ENCODE data around the gene ATRN. TPM values are rescaled to one million over a fixed set of nuclear protein-coding genes. Genes with fewer than 3 reads are reported as not detected.
"Not testable (repeated sequence)": the region's sequence is repeated elsewhere in the genome, so short reads cannot be mapped to it uniquely, and the experiment has no call there.

Gene ATRN
- total RNA-seq, 1 experiment from 2014 or later: 28.3 TPM

- Mint-ChIP-seq H3K36me3 (ENCODE audit: insufficient read depth, unreplicated experiment) (peaks cover 6% of the 10 kb centered on the region), H3K27me3 (ENCODE audit: unreplicated experiment) (no peaks in the 10 kb centered on the region), H3K27ac (ENCODE audit: unreplicated experiment) (no peak overlapping the region), H3K4me3 (ENCODE audit: low read depth, unreplicated experiment) (no peak overlapping the region), H3K9me3 (ENCODE audit: low read depth, unreplicated experiment) (no peaks in the 10 kb centered on the region), H3K4me1 (ENCODE audit: low read depth, unreplicated experiment) (no peaks in the 10 kb centered on the region)
- no TSS peak for BruUV-seq (replicated peaks)
- DNase-seq: no peak
- intact Hi-C loops (cut with micrococcal nuclease; ENCODE audit: unreplicated experiment): no loop called here
- CTCF ChIA-PET: no interaction called here
- TF ChIP-seq CTCF (IDR thresholded peaks at IDR 0.05; ENCODE audit: unreplicated experiment): no peak
These were observed 132.3 kb downstream of the ATRN start for GRCh38 chr20:3603108-3603507.

- H3K9me3 Mint-ChIP-seq (ENCODE audit: low read depth, unreplicated experiment); H3K27ac Mint-ChIP-seq (ENCODE audit: unreplicated experiment); H3K4me1 Mint-ChIP-seq (ENCODE audit: low read depth, unreplicated experiment); DNase-seq; BruUV-seq (replicated peaks); intact Hi-C loops (cut with micrococcal nuclease; ENCODE audit: unreplicated experiment); H3K36me3 Mint-ChIP-seq (ENCODE audit: insufficient read depth, unreplicated experiment); CTCF ChIA-PET; H3K27me3 Mint-ChIP-seq (ENCODE audit: unreplicated experiment); H3K4me3 Mint-ChIP-seq (ENCODE audit: low read depth, unreplicated experiment): not testable (repeated sequence)
These were observed 134.6 kb downstream of the ATRN start for GRCh38 chr20:3605386-3605886.

GRCh38 chr20:3606021-3606420, 135.2 kb downstream of the ATRN start:
- Mint-ChIP-seq H3K36me3 (ENCODE audit: insufficient read depth, unreplicated experiment) (peaks cover 6% of the 10 kb centered on the region), H3K27me3 (ENCODE audit: unreplicated experiment) (no peaks in the 10 kb centered on the region), H3K9me3 (ENCODE audit: low read depth, unreplicated experiment) (no peaks in the 10 kb centered on the region), H3K4me1 (ENCODE audit: low read depth, unreplicated experiment) (no peaks in the 10 kb centered on the region), H3K27ac (ENCODE audit: unreplicated experiment) (no peak overlapping the region), H3K4me3 (ENCODE audit: low read depth, unreplicated experiment) (no peak overlapping the region)
- BruUV-seq (replicated peaks): no TSS peak
- no peak for TF ChIP-seq CTCF (IDR thresholded peaks at IDR 0.05; ENCODE audit: unreplicated experiment)
- CTCF ChIA-PET: no interaction called here
- intact Hi-C loops (cut with micrococcal nuclease; ENCODE audit: unreplicated experiment): no loop called here
- DNase-seq: no peak

- BruUV-seq (replicated peaks): no TSS peak
- DNase-seq: no peak
- Mint-ChIP-seq H3K4me1 (ENCODE audit: low read depth, unreplicated experiment) (no peaks in the 10 kb centered on the region), H3K27me3 (ENCODE audit: unreplicated experiment) (no peaks in the 10 kb centered on the region), H3K4me3 (ENCODE audit: low read depth, unreplicated experiment) (no peak overlapping the region), H3K27ac (ENCODE audit: unreplicated experiment) (no peak overlapping the region), H3K9me3 (ENCODE audit: low read depth, unreplicated experiment) (no peaks in the 10 kb centered on the region), H3K36me3 (ENCODE audit: insufficient read depth, unreplicated experiment) (no peaks in the 10 kb centered on the region)
- no peak for TF ChIP-seq CTCF (IDR thresholded peaks at IDR 0.05; ENCODE audit: unreplicated experiment)
- CTCF ChIA-PET: interaction anchor here (0.5 kb wide), 1 partner anchor 10 kb away, joined by 4 read pairs; no protein-coding TSS in a partner anchor
- intact Hi-C loops (cut with micrococcal nuclease; ENCODE audit: unreplicated experiment): no loop called here
These were observed 141.1 kb downstream of the ATRN start for GRCh38 chr20:3611901-3612300.

- Mint-ChIP-seq H3K4me3 (ENCODE audit: low read depth, unreplicated experiment) (no peak overlapping the region), H3K9me3 (ENCODE audit: low read depth, unreplicated experiment) (no peaks in the 10 kb centered on the region), H3K27me3 (ENCODE audit: unreplicated experiment) (no peaks in the 10 kb centered on the region), H3K4me1 (ENCODE audit: low read depth, unreplicated experiment) (no peaks in the 10 kb centered on the region), H3K36me3 (ENCODE audit: insufficient read depth, unreplicated experiment) (no peaks in the 10 kb centered on the region), H3K27ac (ENCODE audit: unreplicated experiment) (no peak overlapping the region)
- TF ChIP-seq CTCF (IDR thresholded peaks at IDR 0.05; ENCODE audit: unreplicated experiment): no peak
- CTCF ChIA-PET: no interaction called here
- intact Hi-C loops (cut with micrococcal nuclease; ENCODE audit: unreplicated experiment): no loop called here
- BruUV-seq (replicated peaks): no TSS peak
- no peak for DNase-seq
These were observed 142.2 kb downstream of the ATRN start for GRCh38 chr20:3612795-3613572.

Data from Calu3 (cell line).